Peyer's patch (tissue), 4 donors: ENCODE results near the gene DNASE1L1.
A peak's percentile ranks its signal among the peaks of the same experiment; 100 is the strongest.

Source experiments
- POLR2A ChIP-seq, 2 donors: fragments of 450-650 bp; IDR thresholded peaks; one replicate each; pipeline ENCODE4 v1.5.1; 2017; ENCODE audit warnings: antibody characterized with exemption in 2 of 2, mild to moderate bottlenecking in 2 of 2, moderate library complexity in 2 of 2
- TF ChIP-seq, protein P1 (sequence below), 6 experiments: fragments of 450-650 bp in 4 of 6; fragments of 200-600 bp in 2 of 6; sonication (generic) in 1 of 6; IDR thresholded peaks; one replicate each; pipeline ENCODE4 v1.5.1; 2017 to 2019; ENCODE audit warnings: antibody characterized with exemption in 6 of 6, mild to moderate bottlenecking in 3 of 6, moderate library complexity in 1 of 6

DNA sequence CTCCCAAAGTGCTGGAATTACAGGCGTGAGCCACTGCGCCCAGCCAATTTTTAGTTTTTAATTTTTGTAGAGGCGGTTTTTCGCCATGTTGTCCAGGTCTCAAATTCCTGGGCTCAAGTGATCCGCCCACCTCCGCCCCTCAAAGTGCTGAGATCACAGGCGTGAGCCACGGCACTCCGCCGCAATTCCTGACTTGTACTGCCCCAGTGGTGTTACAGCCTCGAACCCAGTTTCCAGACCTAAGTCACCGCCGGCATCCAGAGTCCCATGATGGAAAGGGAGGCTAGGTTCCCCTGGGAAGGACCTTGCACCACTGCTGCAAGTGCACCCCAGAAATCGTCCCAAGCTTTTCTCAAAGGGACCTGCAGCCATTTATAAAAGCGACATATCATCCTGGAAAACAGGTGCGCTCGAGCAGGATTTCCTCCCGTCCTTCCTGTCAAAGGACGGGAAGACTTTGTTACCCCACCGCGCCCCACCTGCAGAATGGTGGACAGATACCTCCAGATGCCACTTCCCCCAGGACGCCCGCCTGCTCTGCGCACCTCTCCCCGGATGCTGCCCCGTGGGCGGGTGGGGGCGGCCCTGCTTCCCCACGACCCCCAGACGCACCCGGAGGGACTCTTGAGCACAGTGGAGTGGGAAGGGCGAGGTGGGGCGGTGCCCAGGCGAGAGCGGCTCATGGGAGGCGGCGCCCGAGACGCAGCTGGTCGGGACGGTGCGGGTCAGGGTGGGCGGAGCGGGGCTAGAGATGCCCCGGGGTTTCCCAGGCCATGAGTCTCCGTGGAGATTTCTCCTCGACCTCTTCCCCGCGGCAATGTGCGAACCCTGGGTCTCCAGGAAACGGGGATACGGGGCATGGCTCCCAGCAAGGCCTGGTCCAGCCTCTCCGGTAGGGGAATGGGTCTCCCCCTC, 11.8 kb downstream of the DNASE1L1 start:
- TF ChIP-seq, protein P1, sequence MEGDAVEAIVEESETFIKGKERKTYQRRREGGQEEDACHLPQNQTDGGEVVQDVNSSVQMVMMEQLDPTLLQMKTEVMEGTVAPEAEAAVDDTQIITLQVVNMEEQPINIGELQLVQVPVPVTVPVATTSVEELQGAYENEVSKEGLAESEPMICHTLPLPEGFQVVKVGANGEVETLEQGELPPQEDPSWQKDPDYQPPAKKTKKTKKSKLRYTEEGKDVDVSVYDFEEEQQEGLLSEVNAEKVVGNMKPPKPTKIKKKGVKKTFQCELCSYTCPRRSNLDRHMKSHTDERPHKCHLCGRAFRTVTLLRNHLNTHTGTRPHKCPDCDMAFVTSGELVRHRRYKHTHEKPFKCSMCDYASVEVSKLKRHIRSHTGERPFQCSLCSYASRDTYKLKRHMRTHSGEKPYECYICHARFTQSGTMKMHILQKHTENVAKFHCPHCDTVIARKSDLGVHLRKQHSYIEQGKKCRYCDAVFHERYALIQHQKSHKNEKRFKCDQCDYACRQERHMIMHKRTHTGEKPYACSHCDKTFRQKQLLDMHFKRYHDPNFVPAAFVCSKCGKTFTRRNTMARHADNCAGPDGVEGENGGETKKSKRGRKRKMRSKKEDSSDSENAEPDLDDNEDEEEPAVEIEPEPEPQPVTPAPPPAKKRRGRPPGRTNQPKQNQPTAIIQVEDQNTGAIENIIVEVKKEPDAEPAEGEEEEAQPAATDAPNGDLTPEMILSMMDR (IDR thresholded peaks at IDR 0.05), result no peak
- peak in 1 of 2 donors; percentile 36 for TF ChIP-seq POLR2A (IDR thresholded peaks at IDR 0.05)
